BE2C (cell line): ENCODE results near the gene REV3L.

Experiments
- DNase-seq: peaks from one replicate; pipeline ENCODE4 v3.0.0-alpha.2; 2020
- H3K27me3 ChIP-seq: fragments of 250-450 bp; sonication (Bioruptor Pico); 2 replicates; pipeline ENCODE4 v1.5.1; 2020; ENCODE audit warnings: mild to moderate bottlenecking
- H3K36me3 ChIP-seq: fragments of 250-450 bp; sonication (Bioruptor Pico); 2 replicates; pipeline ENCODE4 v1.5.1; 2020; ENCODE audit warnings: mild to moderate bottlenecking
- H3K4me1 ChIP-seq: fragments of 250-450 bp; sonication (Bioruptor Pico); 2 replicates; pipeline ENCODE4 v1.5.1; 2020
- H3K4me3 ChIP-seq: 2 replicates; pipeline ENCODE4 v1.5.1; 2011; ENCODE audit warnings: low read depth, low read length
- H3K9me3 ChIP-seq: fragments of 250-450 bp; sonication (Bioruptor Pico); 2 replicates; pipeline ENCODE4 v1.5.1; 2020
- TF ChIP-seq, protein P1 (sequence below): IDR thresholded peaks from 2 replicates; pipeline ENCODE4 v1.5.1; 2012; ENCODE audit warnings: mild to moderate bottlenecking, low read depth, low read length

The REV3L gene

DNA sequence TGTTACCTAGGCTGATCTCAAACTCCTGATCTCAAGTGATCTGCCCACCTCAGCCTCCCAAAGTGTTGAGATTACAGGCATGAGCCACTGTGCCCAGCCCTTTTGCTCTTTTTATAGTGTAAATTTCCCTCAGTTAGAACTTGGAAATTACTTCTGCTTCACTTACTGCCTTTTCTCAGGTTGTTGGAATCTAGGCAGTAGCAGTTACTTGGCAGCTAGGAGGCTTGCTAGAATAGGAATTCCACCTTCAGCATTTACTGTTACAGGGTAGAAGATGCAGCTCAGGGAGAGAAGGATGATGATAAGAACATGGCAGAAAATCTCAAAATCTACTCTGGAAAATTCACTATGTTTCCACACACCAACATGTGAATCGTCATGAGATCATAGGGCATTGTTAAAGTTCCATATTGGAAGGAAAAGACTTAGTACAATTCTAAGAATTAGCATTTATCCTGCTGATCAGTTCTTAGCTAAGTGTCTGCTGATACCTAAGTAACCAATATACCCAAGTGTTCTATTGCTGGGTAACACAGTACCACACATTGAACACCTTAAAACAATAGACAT is 213.5 kb downstream of the REV3L start:
- Histone ChIP-seq H3K4me3 (no peak overlapping the region), H3K27me3 (no peaks in the 10 kb centered on the region), H3K9me3 (no peaks in the 10 kb centered on the region; the same call in 1 of the 2 replicates), H3K36me3 (peaks cover 39% of the 10 kb centered on the region), H3K4me1 (no peaks in the 10 kb centered on the region; the same call in 1 of the 2 replicates)
- no peak for DNase-seq
- TF ChIP-seq, protein P1, sequence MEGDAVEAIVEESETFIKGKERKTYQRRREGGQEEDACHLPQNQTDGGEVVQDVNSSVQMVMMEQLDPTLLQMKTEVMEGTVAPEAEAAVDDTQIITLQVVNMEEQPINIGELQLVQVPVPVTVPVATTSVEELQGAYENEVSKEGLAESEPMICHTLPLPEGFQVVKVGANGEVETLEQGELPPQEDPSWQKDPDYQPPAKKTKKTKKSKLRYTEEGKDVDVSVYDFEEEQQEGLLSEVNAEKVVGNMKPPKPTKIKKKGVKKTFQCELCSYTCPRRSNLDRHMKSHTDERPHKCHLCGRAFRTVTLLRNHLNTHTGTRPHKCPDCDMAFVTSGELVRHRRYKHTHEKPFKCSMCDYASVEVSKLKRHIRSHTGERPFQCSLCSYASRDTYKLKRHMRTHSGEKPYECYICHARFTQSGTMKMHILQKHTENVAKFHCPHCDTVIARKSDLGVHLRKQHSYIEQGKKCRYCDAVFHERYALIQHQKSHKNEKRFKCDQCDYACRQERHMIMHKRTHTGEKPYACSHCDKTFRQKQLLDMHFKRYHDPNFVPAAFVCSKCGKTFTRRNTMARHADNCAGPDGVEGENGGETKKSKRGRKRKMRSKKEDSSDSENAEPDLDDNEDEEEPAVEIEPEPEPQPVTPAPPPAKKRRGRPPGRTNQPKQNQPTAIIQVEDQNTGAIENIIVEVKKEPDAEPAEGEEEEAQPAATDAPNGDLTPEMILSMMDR = no peak

DNA sequence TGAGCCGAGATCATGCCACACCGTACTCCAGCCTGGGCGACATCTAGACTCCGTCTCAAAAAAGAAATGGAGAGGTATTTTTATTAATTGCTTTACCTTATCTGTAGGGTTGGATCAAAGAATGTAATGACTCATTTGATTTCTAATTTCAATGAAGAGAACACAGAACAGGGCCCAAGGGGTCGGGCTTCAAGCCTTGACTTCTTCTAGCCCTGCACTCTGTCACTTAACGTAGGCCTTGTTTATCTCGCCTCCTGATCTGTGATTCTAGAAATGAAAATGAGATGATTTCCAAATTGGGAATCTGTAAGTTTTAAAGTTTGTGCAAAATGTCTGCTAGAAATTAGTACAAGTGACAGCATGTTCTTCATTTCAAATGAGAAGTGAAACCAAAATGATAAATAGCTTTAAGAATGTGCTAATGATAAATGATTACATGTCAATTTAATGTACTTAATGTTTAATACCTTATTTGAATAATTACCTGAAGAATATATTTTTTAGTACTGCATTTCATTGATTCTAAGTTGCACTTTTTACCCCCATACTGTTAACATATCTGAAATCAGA is 215.2 kb downstream of the REV3L start:
- H3K36me3 ChIP-seq = peaks cover 38% of the 10 kb centered on the region

DNA sequence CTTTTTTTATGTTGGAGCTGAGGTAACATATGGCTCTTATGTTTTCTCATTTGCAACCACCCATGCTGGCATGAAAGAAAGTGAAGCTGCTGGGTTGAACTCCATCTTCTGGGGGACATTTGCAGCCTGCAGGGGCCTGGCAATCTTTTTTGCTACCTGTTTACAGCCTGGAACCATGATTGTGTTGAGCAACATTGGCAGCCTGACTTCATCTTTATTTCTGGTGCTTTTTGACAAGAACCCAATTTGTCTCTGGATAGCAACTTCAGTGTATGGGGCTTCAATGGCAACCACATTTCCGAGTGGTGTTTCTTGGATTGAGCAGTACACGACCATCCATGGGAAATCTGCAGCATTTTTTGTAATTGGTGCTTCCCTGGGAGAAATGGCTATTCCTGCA is 216.7 kb downstream of the REV3L start:
- peaks cover 38% of the 10 kb centered on the region for H3K36me3 ChIP-seq
- TF ChIP-seq, protein P1 = no peak

More for the DNA sequence above, 215.2 kb downstream of the REV3L start:
- H3K4me1 ChIP-seq = no peaks in the 10 kb centered on the region; the same call in 1 of the 2 replicates
- TF ChIP-seq, protein P1 = no peak
- no peak overlapping the region for H3K4me3 ChIP-seq
- DNase-seq = no peak
- H3K27me3 ChIP-seq = no peaks in the 10 kb centered on the region
- no peaks in the 10 kb centered on the region for H3K9me3 ChIP-seq

DNA sequence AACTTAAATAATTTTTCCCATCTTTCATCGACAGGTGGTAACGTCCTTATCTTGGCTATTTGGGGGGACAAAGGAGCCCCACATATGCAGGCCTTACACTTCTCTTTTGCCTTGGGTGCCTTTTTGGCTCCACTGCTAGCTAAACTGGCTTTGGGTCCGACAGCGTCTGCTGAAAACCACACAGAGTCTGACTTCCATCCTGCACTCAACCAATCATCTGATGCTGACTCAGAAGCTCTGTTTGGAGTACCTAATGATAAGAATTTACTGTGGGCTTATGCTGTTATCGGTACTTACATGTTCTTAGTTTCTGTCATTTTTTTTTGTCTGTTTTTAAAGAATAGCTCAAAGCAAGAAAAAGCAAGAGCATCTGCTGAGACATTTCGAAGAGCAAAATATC is 217.2 kb downstream of the REV3L start:
- H3K9me3 ChIP-seq = no peaks in the 10 kb centered on the region

More for the DNA sequence above, 216.7 kb downstream of the REV3L start:
- Histone ChIP-seq H3K9me3 (no peaks in the 10 kb centered on the region), H3K27me3 (no peaks in the 10 kb centered on the region), H3K4me1 (no peaks in the 10 kb centered on the region; the same call in 1 of the 2 replicates), H3K4me3 (no peak overlapping the region)
- DNase-seq = no peak

DNA sequence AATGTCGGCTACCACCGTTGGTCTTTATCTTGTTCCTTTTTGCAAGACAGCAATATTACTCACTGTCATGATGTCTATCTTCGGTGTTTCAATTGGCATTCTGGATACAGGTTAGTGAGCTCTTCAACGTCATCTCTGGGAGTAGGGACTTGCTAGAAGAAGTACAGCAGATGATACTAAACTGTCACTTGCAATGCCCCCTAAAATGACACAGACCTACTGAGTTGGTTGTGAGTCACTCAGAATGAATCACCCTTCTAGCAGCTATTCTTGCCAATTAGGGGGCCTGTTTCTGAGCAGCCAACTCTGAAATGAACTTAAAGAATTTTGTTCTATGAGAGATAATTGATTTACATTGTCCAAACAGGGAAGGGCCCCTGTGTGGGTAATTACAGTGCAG is 219.2 kb downstream of the REV3L start:
- peak; percentile 43 for DNase-seq

More for the DNA sequence above, 217.2 kb downstream of the REV3L start:
- Histone ChIP-seq H3K27me3 (no peaks in the 10 kb centered on the region), H3K36me3 (peaks cover 38% of the 10 kb centered on the region), H3K4me3 (no peak overlapping the region), H3K4me1 (no peaks in the 10 kb centered on the region; the same call in 1 of the 2 replicates)
- TF ChIP-seq, protein P1 = no peak
- peak; percentile 21 for DNase-seq

More for the DNA sequence above, 219.2 kb downstream of the REV3L start:
- H3K27me3 ChIP-seq = no peaks in the 10 kb centered on the region
- no peak overlapping the region for H3K4me3 ChIP-seq
- TF ChIP-seq, protein P1 = no peak
- peaks cover 29% of the 10 kb centered on the region for H3K36me3 ChIP-seq
- no peaks in the 10 kb centered on the region; the same call in 1 of the 2 replicates for H3K4me1 ChIP-seq
- H3K9me3 ChIP-seq = no peaks in the 10 kb centered on the region
